C1 segment of cervical spinal cord (tissue), 14 donors: ENCODE measurements around the gene RNF31.

Experiments
- DNase-seq, 14 donors: peaks; one replicate each; lab custom pipeline; 2025; lab: John Stamatoyannopoulos, UW

RNF31 gene

DNA sequence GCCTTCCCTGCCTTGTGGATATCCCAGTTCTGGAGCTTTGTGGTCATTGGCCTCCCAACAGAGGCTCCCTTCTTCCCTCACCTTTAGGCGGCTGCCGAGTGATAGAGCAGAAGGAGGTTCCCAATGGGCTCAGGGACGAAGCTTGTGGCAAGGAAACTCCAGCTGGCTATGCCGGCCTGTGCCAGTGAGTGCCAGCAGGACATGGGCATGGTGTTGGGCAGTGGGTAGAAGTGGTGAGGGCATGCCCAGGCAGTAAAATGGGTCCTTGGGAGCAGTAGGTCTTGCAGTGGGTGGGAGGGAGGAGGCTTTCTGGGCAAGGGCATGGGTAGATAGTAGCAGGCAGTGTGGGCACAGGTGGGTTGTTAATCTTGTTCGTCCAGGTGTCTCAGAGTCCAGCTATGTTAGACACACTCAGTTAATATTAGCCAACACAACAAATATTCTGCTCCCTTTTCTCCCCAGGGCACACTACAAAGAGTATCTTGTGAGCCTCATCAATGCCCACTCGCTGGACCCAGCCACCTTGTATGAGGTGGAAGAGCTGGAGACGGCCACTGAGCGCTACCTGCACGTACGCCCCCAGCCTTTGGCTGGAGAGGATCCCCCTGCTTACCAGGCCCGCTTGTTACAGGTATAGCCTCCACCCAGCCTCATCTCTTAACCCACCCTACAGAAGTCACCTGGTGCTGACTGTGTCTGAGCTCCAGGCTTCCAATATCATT lies 12.6 kb downstream of the RNF31 start:
- no peak for DNase-seq

- DNase-seq: no peak
Observed at GRCh38 chr14:24160499-24160849, 13.2 kb downstream of the RNF31 start.

DNA sequence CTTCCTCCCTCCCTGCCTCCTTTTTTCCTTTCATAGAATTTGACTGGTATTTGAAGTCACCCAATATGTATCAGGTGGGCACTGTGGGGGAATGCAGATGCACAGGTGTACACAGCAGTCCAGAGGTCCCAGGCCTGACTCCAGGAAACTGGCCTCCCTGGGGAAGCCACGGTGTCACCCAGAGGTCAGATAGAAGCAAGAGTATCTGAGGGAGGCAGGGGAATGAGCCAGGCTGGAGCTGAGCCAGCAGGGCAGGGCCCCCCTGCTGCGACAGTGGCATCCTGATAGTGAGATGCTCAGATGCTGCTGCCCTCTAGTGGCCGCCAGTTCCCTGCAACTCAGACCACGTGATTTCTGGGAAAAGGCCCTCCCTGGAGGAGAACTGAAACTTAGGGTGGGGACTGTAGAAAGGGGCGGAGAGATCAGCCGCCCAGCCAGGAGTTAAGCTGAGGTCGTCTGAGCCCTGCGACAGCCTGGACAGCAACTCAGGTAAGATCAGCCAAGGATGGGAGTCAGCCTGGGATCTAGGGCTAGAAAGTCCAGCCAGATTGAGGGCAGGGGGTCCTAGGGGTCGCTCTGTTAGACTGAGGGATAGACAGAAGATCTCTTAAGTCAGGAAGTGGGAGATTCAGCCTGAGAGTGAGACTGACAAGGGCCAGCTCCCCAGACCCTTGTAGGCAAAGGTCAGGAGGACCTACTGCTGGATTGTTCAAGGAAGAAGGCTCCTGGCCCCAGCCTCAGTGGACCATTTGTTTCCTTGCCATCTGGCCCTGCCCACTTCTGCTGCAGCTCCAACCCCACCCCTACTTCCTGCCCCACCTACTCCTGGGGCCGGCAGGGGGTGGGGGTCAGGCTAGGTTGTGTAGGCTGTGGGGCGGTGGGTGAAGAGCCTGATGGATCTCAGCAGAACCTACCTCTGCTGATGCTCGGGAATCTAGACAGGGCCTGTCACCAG lies 13.8 kb downstream of the RNF31 start, which contains the start of gene IRF9:
TSS of gene IRF9 (plus strand) at position 416 of the 955 bp plus-strand sequence. CDS start 880 bp downstream, outside the sequence.
- peak; percentile 45 to 97 (median 92) for DNase-seq

GRCh38 chr14:24162093-24162492 lies 14.8 kb downstream of the RNF31 start:
- peak in 3 of 14 donors; percentile 21 to 25 (median 22) for DNase-seq

DNA sequence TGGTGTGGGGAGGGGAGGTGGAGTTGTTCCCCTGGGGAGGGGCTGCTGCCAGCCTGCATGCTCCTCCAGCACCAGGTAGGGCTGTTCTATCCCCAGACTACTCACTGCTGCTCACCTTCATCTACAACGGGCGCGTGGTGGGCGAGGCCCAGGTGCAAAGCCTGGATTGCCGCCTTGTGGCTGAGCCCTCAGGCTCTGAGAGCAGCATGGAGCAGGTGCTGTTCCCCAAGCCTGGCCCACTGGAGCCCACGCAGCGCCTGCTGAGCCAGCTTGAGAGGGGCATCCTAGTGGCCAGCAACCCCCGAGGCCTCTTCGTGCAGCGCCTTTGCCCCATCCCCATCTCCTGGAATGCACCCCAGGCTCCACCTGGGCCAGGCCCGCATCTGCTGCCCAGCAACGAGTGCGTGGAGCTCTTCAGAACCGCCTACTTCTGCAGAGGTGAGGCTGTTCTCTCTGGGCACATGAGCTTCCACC lies 17.3 kb downstream of the RNF31 start:
- DNase-seq: no peak

DNA sequence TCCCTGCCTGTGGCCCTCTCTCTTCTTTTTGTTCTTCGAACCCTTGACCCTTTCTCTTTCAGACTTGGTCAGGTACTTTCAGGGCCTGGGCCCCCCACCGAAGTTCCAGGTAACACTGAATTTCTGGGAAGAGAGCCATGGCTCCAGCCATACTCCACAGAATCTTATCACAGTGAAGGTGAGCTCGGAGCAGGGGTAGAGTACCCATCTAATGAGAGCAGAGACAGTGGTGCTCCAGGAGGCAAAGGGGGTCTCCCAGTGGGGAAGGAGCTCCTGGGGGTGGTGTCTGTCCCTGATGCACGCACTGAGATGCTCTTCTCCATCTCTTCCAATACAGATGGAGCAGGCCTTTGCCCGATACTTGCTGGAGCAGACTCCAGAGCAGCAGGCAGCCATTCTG lies 18.5 kb downstream of the RNF31 start:
- DNase-seq: no peak

GRCh38 chr14:24167469-24168114 lies 20.3 kb downstream of the RNF31 start:
- no peak for DNase-seq

- DNase-seq: peak; percentile 46 to 98 (median 86)
Observed at GRCh38 chr14:24171422-24172260, 24.3 kb downstream of the RNF31 start, which contains the start of gene REC8. REC8 (plus strand) TSS chr14:24172080; CDS start chr14:24172553, 473 bp downstream.

DNA sequence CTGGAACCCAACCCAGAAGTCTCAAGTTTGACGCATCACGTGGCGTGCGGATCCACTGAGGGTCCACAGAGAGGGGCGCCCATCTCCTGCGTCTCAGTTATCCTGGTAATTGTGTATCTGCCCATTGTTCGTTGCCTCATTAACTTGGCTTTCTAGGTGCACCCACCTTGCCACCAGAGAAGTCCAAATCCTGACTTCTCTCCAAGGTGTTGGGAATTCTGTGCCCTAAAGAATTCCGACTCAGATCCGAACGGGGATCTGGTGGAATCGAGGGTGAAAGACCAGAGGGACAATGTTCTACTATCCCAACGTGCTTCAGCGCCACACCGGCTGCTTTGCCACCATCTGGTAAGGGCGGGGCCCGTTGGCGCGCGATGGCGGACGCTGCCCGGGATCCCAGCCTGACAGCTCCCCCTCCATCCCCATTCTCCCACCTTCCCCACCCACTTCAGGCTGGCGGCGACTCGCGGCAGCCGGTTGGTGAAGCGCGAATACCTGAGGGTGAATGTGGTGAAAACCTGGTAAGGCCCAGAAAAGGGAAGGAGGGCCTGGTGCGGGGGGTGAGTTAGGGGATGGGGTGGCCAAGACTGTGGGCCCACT lies 25.1 kb downstream of the RNF31 start:
- peak in 2 of 14 donors; percentile 36 to 43 for DNase-seq

DNA sequence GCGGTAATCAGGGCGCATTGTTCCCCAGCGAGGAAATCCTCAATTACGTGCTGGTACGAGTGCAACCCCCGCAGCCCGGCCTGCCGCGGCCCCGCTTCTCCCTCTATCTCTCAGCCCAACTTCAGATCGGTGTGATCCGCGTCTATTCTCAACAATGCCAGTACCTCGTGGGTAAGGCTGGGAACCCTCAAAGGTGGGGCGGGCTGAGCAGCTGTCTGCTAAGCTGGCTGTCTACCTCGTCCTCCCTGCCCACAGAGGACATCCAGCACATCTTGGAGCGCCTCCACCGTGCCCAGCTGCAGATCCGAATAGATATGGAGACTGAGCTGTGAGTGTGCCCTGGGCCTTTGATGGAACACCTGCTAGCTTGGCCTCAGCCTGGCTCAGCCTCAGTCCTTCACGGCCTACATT lies 25.6 kb downstream of the RNF31 start:
- peak in 1 of 14 donors; percentile 35 for DNase-seq

- no peak for DNase-seq
Observed at GRCh38 chr14:24176599-24176998, 29.3 kb downstream of the RNF31 start.

GRCh38 chr14:24177041-24177825 lies 29.9 kb downstream of the RNF31 start:
- DNase-seq: no peak

GRCh38 chr14:24177891-24178290 lies 30.6 kb downstream of the RNF31 start:
- DNase-seq: no peak

GRCh38 chr14:24178399-24179178 lies 31.3 kb downstream of the RNF31 start:
- no peak for DNase-seq

DNA sequence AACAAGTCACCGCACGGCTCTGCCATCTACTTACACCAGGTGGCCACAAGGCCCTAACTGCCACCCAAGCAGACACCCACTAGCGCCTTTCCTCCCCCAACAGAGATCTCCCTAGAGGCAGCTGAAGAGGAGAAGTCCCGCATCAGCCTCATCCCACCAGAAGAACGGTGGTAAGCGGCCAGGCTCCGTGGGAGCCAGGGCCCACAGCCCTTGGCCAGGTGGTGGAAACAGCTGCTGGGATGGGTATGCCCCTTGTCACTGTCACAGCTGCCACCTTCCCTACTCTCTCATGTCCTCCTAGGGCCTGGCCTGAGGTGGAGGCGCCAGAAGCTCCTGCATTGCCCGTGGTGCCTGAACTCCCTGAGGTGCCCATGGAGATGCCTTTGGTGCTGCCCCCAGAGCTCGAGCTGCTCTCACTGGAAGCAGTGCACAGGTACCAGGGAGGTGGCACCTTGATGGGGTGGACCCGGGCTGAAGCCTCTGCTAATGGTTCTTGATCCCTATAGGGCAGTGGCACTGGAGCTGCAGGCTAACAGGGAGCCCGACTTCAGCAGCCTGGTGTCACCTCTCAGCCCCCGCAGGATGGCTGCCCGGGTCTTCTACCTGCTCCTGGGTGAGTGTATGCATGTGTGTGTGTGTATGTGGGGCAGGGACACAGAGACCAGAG lies 32.1 kb downstream of the RNF31 start:
- DNase-seq: no peak

- peak in 8 of 14 donors; percentile 14 to 78 (median 30) for DNase-seq
Observed at GRCh38 chr14:24179961-24180796, 32.9 kb downstream of the RNF31 start.

- DNase-seq: no peak
Observed at GRCh38 chr14:24181371-24182077, 34.2 kb downstream of the RNF31 start.
